ENCODE data around the gene IFI44L.
A peak's percentile ranks its signal among the peaks of the same experiment; 100 is the strongest.

Gene IFI44L

GRCh38 chr1:78619803-78620579, at the start of gene IFI44L:
Gene IFI44L (plus strand): TSS chr1:78620448. CDS start chr1:78627916, 7,468 bp downstream.
- no peak for TF ChIP-seq CTCF (IDR thresholded peaks at IDR 0.05; ENCODE audit: low read depth, low read length, missing control alignments)
- peak; percentile 24 for DNase-seq (ENCODE audit: extremely low read depth, low read depth)
- peak within 1 kb of the TSS; percentile 28 for H3K4me3 ChIP-seq (replicated peaks; ENCODE audit: low read depth, low read length)

- DNase-seq (ENCODE audit: extremely low read depth, low read depth) = no peak
- no peak overlapping the region for H3K4me3 ChIP-seq (replicated peaks; ENCODE audit: low read depth, low read length)
- TF ChIP-seq CTCF (IDR thresholded peaks at IDR 0.05; ENCODE audit: low read depth, low read length, missing control alignments) = no peak
Measured at GRCh38 chr1:78570539-78570938, 49.7 kb upstream of the IFI44L start.

GRCh38 chr1:78577257-78578100, 42.8 kb upstream of the IFI44L start:
- no peak overlapping the region for H3K4me3 ChIP-seq (replicated peaks; ENCODE audit: low read depth, low read length)
- DNase-seq (ENCODE audit: extremely low read depth, low read depth) = no peak
- TF ChIP-seq CTCF (IDR thresholded peaks at IDR 0.05; ENCODE audit: low read depth, low read length, missing control alignments) = no peak

- TF ChIP-seq CTCF (IDR thresholded peaks at IDR 0.05; ENCODE audit: low read depth, low read length, missing control alignments) = no peak
- H3K4me3 ChIP-seq (replicated peaks; ENCODE audit: low read depth, low read length) = no peak overlapping the region
- no peak for DNase-seq (ENCODE audit: extremely low read depth, low read depth)
Measured at GRCh38 chr1:78586572-78586971, 33.7 kb upstream of the IFI44L start.

- no peak for TF ChIP-seq CTCF (IDR thresholded peaks at IDR 0.05; ENCODE audit: low read depth, low read length, missing control alignments)
Measured at GRCh38 chr1:78587211-78587610, 33.0 kb upstream of the IFI44L start.

GRCh38 chr1:78591971-78592370, 28.3 kb upstream of the IFI44L start:
- no peak for DNase-seq (ENCODE audit: extremely low read depth, low read depth)
- no peak overlapping the region for H3K4me3 ChIP-seq (replicated peaks; ENCODE audit: low read depth, low read length)
- no peak for TF ChIP-seq CTCF (IDR thresholded peaks at IDR 0.05; ENCODE audit: low read depth, low read length, missing control alignments)

More at GRCh38 chr1:78587211-78587610, 33.0 kb upstream of the IFI44L start:
- DNase-seq (ENCODE audit: extremely low read depth, low read depth) = no peak
- H3K4me3 ChIP-seq (replicated peaks; ENCODE audit: low read depth, low read length) = no peak overlapping the region

All from HFF-Myc (cell line).